H9 (cell line): ENCODE measurements around the gene TTC23. TPM values are rescaled to one million over a fixed set of nuclear protein-coding genes. Genes with fewer than 3 reads are reported as not detected.

ENCODE experiments used
- DNase-seq: peaks from one replicate; pipeline ENCODE4 v3.0.0-alpha.2; 2017
- H2AFZ ChIP-seq: one replicate; pipeline ENCODE4 v1.6.1; 2013; ENCODE audit warnings: mild to moderate bottlenecking, low read length, control low read depth, moderate library complexity
- H2AK5ac ChIP-seq: 2 replicates; pipeline ENCODE4 v1.6.1; 2013; ENCODE audit warnings: low read length, control low read depth, mixed read lengths; ENCODE audit not compliant: insufficient read length
- H2BK120ac ChIP-seq: one replicate; pipeline ENCODE4 v1.6.1; 2013; ENCODE audit warnings: low read depth, mild to moderate bottlenecking, low read length, control low read depth, inconsistent platforms; ENCODE audit not compliant: poor library complexity, severe bottlenecking
- H2BK12ac ChIP-seq: 2 replicates; pipeline ENCODE4 v1.6.1; 2013; ENCODE audit warnings: low read length, control low read depth, mixed read lengths, low read depth; ENCODE audit not compliant: insufficient read length
- H2BK15ac ChIP-seq: 2 replicates; pipeline ENCODE4 v1.6.1; 2013; ENCODE audit warnings: low read depth, low read length, control low read depth
- H2BK20ac ChIP-seq: one replicate; pipeline ENCODE4 v1.6.1; 2013; ENCODE audit warnings: low read depth, mild to moderate bottlenecking, low read length, control low read depth, inconsistent platforms; ENCODE audit not compliant: poor library complexity, severe bottlenecking
- H2BK5ac ChIP-seq: 2 replicates; pipeline ENCODE4 v1.6.1; 2013; ENCODE audit warnings: low read length, control low read depth, mixed read lengths; ENCODE audit not compliant: insufficient read length
- H3K14ac ChIP-seq: 2 replicates; pipeline ENCODE4 v1.6.1; 2013; ENCODE audit warnings: low read length, control low read depth; ENCODE audit not compliant: insufficient read depth
- H3K18ac ChIP-seq: 2 replicates; pipeline ENCODE4 v1.6.1; 2013; ENCODE audit warnings: low read depth, mild to moderate bottlenecking, mixed read lengths, low read length, control low read depth; ENCODE audit not compliant: insufficient read length
- H3K23ac ChIP-seq: 2 replicates; pipeline ENCODE4 v1.6.1; 2013; ENCODE audit warnings: low read length, control low read depth, mixed read lengths, low read depth; ENCODE audit not compliant: insufficient read length
- H3K23me2 ChIP-seq: 2 replicates; pipeline ENCODE4 v1.6.1; 2013; ENCODE audit warnings: low read depth, mild to moderate bottlenecking, mixed read lengths, low read length, control low read depth; ENCODE audit not compliant: insufficient read length, poor library complexity, severe bottlenecking
- H3K27ac ChIP-seq: 2 replicates; pipeline ENCODE4 v1.5.1; 2013; ENCODE audit warnings: low read length, control low read depth, mixed read lengths, low read depth; ENCODE audit not compliant: insufficient read length
- H3K27me3 ChIP-seq: 2 replicates; pipeline ENCODE4 v1.6.1; 2013; ENCODE audit warnings: low read length, control low read depth, inconsistent platforms; ENCODE audit not compliant: insufficient read depth
- H3K4ac ChIP-seq: 2 replicates; pipeline ENCODE4 v1.6.1; 2013; ENCODE audit warnings: low read depth, mild to moderate bottlenecking, control low read depth, inconsistent platforms, low read length, moderate library complexity
- H3K4me1 ChIP-seq: 2 replicates; pipeline ENCODE4 v1.6.1; 2013; ENCODE audit warnings: low read length, control low read depth, inconsistent platforms; ENCODE audit not compliant: insufficient read depth
- H3K4me2 ChIP-seq: 2 replicates; pipeline ENCODE4 v1.6.1; 2013; ENCODE audit warnings: low read length, control low read depth, mixed read lengths; ENCODE audit not compliant: insufficient read length, insufficient read depth
- H3K56ac ChIP-seq: 2 replicates; pipeline ENCODE4 v1.6.1; 2013; ENCODE audit warnings: low read depth, mild to moderate bottlenecking, mixed read lengths, low read length, control low read depth; ENCODE audit not compliant: insufficient read length
- H3K79me1 ChIP-seq: 2 replicates; pipeline ENCODE4 v1.6.1; 2013; ENCODE audit warnings: low read depth, mild to moderate bottlenecking, moderate library complexity, low read length, control low read depth, inconsistent platforms; ENCODE audit not compliant: insufficient read depth, poor library complexity, severe bottlenecking
- H3K79me2 ChIP-seq: 2 replicates; pipeline ENCODE4 v1.6.1; 2013; ENCODE audit warnings: low read length, control low read depth, inconsistent platforms; ENCODE audit not compliant: insufficient read depth
- H3K9ac ChIP-seq: 2 replicates; pipeline ENCODE4 v1.6.1; 2013; ENCODE audit warnings: low read length, control low read depth, mixed read lengths; ENCODE audit not compliant: insufficient read length; ENCODE audit errors: extremely low read depth
- H3K9me3 ChIP-seq: one replicate; pipeline ENCODE4 v1.6.1; 2013; ENCODE audit warnings: low read depth, low read length, inconsistent platforms; ENCODE audit not compliant: control insufficient read depth
- H3T11ph ChIP-seq: one replicate; pipeline ENCODE4 v1.6.1; 2013; ENCODE audit warnings: mild to moderate bottlenecking, low read length, control low read depth, inconsistent platforms
- H4K20me1 ChIP-seq: one replicate; pipeline ENCODE4 v1.6.1; 2013; ENCODE audit not compliant: control insufficient read depth, insufficient read length, insufficient read depth
- H4K5ac ChIP-seq: 2 replicates; pipeline ENCODE4 v1.6.1; 2013; ENCODE audit warnings: low read depth, mild to moderate bottlenecking, mixed read lengths, low read length, control low read depth; ENCODE audit not compliant: insufficient read length
- H4K8ac ChIP-seq: replicated peaks from 2 replicates; pipeline ENCODE4 v1.6.1; 2013; ENCODE audit warnings: low read length, control low read depth, mixed read lengths, low read depth; ENCODE audit not compliant: insufficient read length
- H4K91ac ChIP-seq: 2 replicates; pipeline ENCODE4 v1.6.1; 2013; ENCODE audit warnings: low read depth, mild to moderate bottlenecking, moderate library complexity, mixed read lengths, low read length, control low read depth; ENCODE audit not compliant: insufficient read length
- H3K27ac Mint-ChIP-seq, 3 experiments: 2 replicates in 2 of 3; 3 replicates in 1 of 3; pipeline ENCODE4 v1.8.0; 2020 to 2021; ENCODE audit warnings: mixed read lengths in 3 of 3, mild to moderate bottlenecking in 1 of 3, moderate library complexity in 1 of 3
- H3K27me3 Mint-ChIP-seq: 2 replicates; pipeline ENCODE4 v1.8.0; 2021; ENCODE audit warnings: low read depth, mild to moderate bottlenecking, moderate library complexity, mixed read lengths
- H3K36me3 Mint-ChIP-seq, 3 experiments: 2 replicates in 2 of 3; 3 replicates in 1 of 3; pipeline ENCODE4 v1.8.0; 2020 to 2021; ENCODE audit warnings: low read depth in 3 of 3, mixed read lengths in 3 of 3; ENCODE audit not compliant: insufficient read depth in 1 of 3
- H3K4me1 Mint-ChIP-seq, 2 experiments: 2 replicates each; pipeline ENCODE4 v1.8.0; 2020; ENCODE audit warnings: mixed read lengths in 2 of 2
- H3K4me3 Mint-ChIP-seq, 2 experiments: 2 replicates in 1 of 2; 3 replicates in 1 of 2; pipeline ENCODE4 v1.8.0; 2020 to 2021; ENCODE audit warnings: mild to moderate bottlenecking in 2 of 2, mixed read lengths in 2 of 2, moderate library complexity in 1 of 2
- H3K9me3 Mint-ChIP-seq, 2 experiments: 2 replicates in 1 of 2; 3 replicates in 1 of 2; pipeline ENCODE4 v1.8.0; 2020; ENCODE audit warnings: mild to moderate bottlenecking in 2 of 2, mixed read lengths in 2 of 2, moderate library complexity in 1 of 2
- CTCF ChIP-seq: fragments of 200-600 bp; sonication (generic); conservative IDR thresholded peaks from 3 replicates; pipeline ENCODE4 v1.8.0; 2021; ENCODE audit warnings: antibody characterized with exemption, mild to moderate bottlenecking
- WGBS: extraction: QIAGEN DNeasy Blood & Tissue Kit; methylation state at CpG from one replicate; pipeline ENCODE4 v1.1.7; 2013; ENCODE audit warnings: missing lambda C conversion rate, low lambda C conversion rate, mixed read lengths; ENCODE audit not compliant: insufficient read length; ENCODE audit errors: extremely low coverage; 5-methylcytosine and 5-hydroxymethylcytosine counted together
- total RNA-seq: library from RNA; stranded (reverse); gene quantifications from 2 replicates; pipeline ENCODE4 v1.2.1, GENCODE V29; 2021

TTC23 gene
- total RNA-seq, 1 experiment from 2014 or later = 14.3 TPM

GRCh38 chr15:99086327-99086667, 163.1 kb downstream of the TTC23 start:
- H3K4ac ChIP-seq = no peak overlapping the region
- H2BK5ac ChIP-seq = no peak overlapping the region
- H2BK20ac ChIP-seq = no peak overlapping the region
- H3K56ac ChIP-seq = no peak overlapping the region
- no peak overlapping the region for H3K18ac ChIP-seq
- no peak overlapping the region for H3T11ph ChIP-seq
- no peak overlapping the region for H2AK5ac ChIP-seq
- H2AFZ ChIP-seq = no peak overlapping the region
- H2BK120ac ChIP-seq = no peak overlapping the region
- H2BK15ac ChIP-seq = no peak overlapping the region
- H3K4me1 ChIP-seq = peaks cover 3% of the 10 kb centered on the region; the same call in 1 of the 2 replicates
- no peak overlapping the region for H2BK12ac ChIP-seq
- Mint-ChIP-seq H3K4me1 (peaks cover 12 to 13% of the 10 kb centered on the region in 2 experiments), H3K36me3 (peaks cover 0 to 4% (median 4%) of the 10 kb centered on the region in 3 experiments; a peak in 3 of 7 replicates), H3K4me3 (no peak overlapping the region), H3K27me3 (peaks cover 12% of the 10 kb centered on the region), H3K9me3 (peaks cover 8 to 10% of the 10 kb centered on the region in 2 experiments; a peak in 3 of 5 replicates), H3K27ac (no peak overlapping the region)
- H3K79me2 ChIP-seq = no peaks in the 10 kb centered on the region
- H3K9me3 ChIP-seq = no peaks in the 10 kb centered on the region
- H3K23ac ChIP-seq = no peak overlapping the region
- no peak overlapping the region for H3K4me2 ChIP-seq
- H4K20me1 ChIP-seq = no peaks in the 10 kb centered on the region
- no peak overlapping the region for H4K8ac ChIP-seq
- H3K23me2 ChIP-seq = no peaks in the 10 kb centered on the region
- H3K14ac ChIP-seq = no peak overlapping the region
- H3K27me3 ChIP-seq = no peaks in the 10 kb centered on the region
- no peak overlapping the region for H4K5ac ChIP-seq
- H4K91ac ChIP-seq = no peak overlapping the region
- no peak overlapping the region for H3K27ac ChIP-seq
- no peak overlapping the region for H3K9ac ChIP-seq
- TF ChIP-seq CTCF = no peak
- H3K79me1 ChIP-seq = no peaks in the 10 kb centered on the region
- WGBS = no CpG with 5 or more reads among the region's 2 CpGs
- no peak for DNase-seq

Other genes with a start within 250 kb of the TTC23 start
- gene PGPEP1L, start 241.8 kb downstream of the TTC23 start, total RNA-seq = not detected in 2 replicates
- gene SYNM, start 144.5 kb downstream of the TTC23 start, total RNA-seq = 1.8 and 1.9 TPM in 2 replicates
- gene LRRC28, start 1.9 kb upstream of the TTC23 start, total RNA-seq = 15.0 and 17.6 TPM in 2 replicates